H1 (cell line): ENCODE measurements around the gene CROT. TPM values are rescaled to one million over a fixed set of nuclear protein-coding genes. Genes with fewer than 3 reads are reported as not detected.

Source experiments
- CTCF ChIA-PET: fragments of 300-600 bp; sonication (Branson Sonifier 250); formaldehyde crosslinking; loops from one replicate; lab custom pipeline; 2021; ENCODE audit not compliant: partially characterized antibody; lab: Charles Lee
- POLR2A ChIA-PET: fragments of 300-600 bp; sonication (Branson Sonifier 250); formaldehyde crosslinking; loops from one replicate; lab custom pipeline; 2021; ENCODE audit warnings: inconsistent platforms; ENCODE audit not compliant: partially characterized antibody; lab: Charles Lee
- DNase-seq, 2 experiments: peaks; one replicate each; pipeline versions ENCODE4 v3.0.0 to v3.0.0-alpha.2; 2010 to 2022; ENCODE audit warnings: low spot score in 2 of 2, low read depth in 1 of 2, mixed read lengths in 1 of 2
- FAIRE-seq: peaks from 2 replicates; lab custom pipeline; 2011; peaks lifted over from hg19 to GRCh38; lab: Jason Lieb, UNC
- H2AFZ ChIP-seq: 2 replicates; pipeline ENCODE4 v1.8.1; 2012; ENCODE audit warnings: low read length, inconsistent platforms
- H2AK5ac ChIP-seq: 2 replicates; pipeline ENCODE4 v1.6.1; 2013; ENCODE audit warnings: low read depth, low read length
- H2BK120ac ChIP-seq: replicated peaks from 2 replicates; pipeline ENCODE3; 2013; ENCODE audit warnings: low read depth, low read length, inconsistent platforms
- H2BK12ac ChIP-seq: 2 replicates; pipeline ENCODE4 v1.6.1; 2013; ENCODE audit warnings: low read depth, low read length
- H2BK15ac ChIP-seq: 2 replicates; pipeline ENCODE4 v1.6.1; 2013; ENCODE audit warnings: low read length
- H2BK20ac ChIP-seq: 2 replicates; pipeline ENCODE4 v1.6.1; 2013; ENCODE audit warnings: low read length
- H2BK5ac ChIP-seq: 2 replicates; pipeline ENCODE4 v1.6.1; 2013; ENCODE audit warnings: low read depth, low read length
- H3K14ac ChIP-seq: 2 replicates; pipeline ENCODE4 v1.6.1; 2013; ENCODE audit warnings: inconsistent platforms; ENCODE audit not compliant: insufficient read length
- H3K18ac ChIP-seq: 2 replicates; pipeline ENCODE4 v1.6.1; 2013; ENCODE audit warnings: low read length; ENCODE audit errors: extremely low read depth
- H3K23ac ChIP-seq: 2 replicates; pipeline ENCODE4 v1.6.1; 2013; ENCODE audit warnings: inconsistent platforms; ENCODE audit not compliant: insufficient read length
- H3K23me2 ChIP-seq: 2 replicates; pipeline ENCODE4 v1.6.1; 2013; ENCODE audit warnings: low read depth, low read length
- H3K27ac ChIP-seq: 2 replicates; pipeline ENCODE4 v1.6.1; 2011; ENCODE audit warnings: low read depth, low read length, inconsistent platforms
- H3K27me3 ChIP-seq, 4 experiments: replicated peaks in 1 of 4; 1 replicate in 1 of 4; 2 replicates in 3 of 4; pipeline versions ENCODE4 v1.6.1 to v1.8.1; 2011 to 2013; ENCODE audit warnings: low read length in 3 of 4, mild to moderate bottlenecking in 3 of 4, inconsistent platforms in 2 of 4, mixed read lengths in 2 of 4, moderate library complexity in 1 of 4; ENCODE audit not compliant: control insufficient read depth in 3 of 4, insufficient read depth in 3 of 4; ENCODE audit errors: extremely low read depth in 1 of 4
- H3K36me3 ChIP-seq, 4 experiments: 2 replicates each; pipeline versions ENCODE4 v1.6.1 to v1.8.1; 2011 to 2013; ENCODE audit warnings: mild to moderate bottlenecking in 4 of 4, low read length in 3 of 4, moderate library complexity in 2 of 4, control low read depth in 1 of 4, inconsistent platforms in 1 of 4; ENCODE audit not compliant: insufficient read depth in 4 of 4, control insufficient read depth in 2 of 4
- H3K4ac ChIP-seq: replicated peaks from 2 replicates; pipeline ENCODE3; 2013; ENCODE audit warnings: low read length, low read depth, mixed read lengths, inconsistent platforms; ENCODE audit not compliant: insufficient read length
- H3K4me1 ChIP-seq, 4 experiments: replicated peaks in 1 of 4; 1 replicate in 1 of 4; 2 replicates in 3 of 4; pipeline versions ENCODE4 v1.6.1 to v1.8.1; 2011 to 2013; ENCODE audit warnings: low read length in 3 of 4, inconsistent platforms in 2 of 4, mixed read lengths in 1 of 4; ENCODE audit not compliant: insufficient read depth in 4 of 4, control insufficient read depth in 3 of 4
- H3K4me2 ChIP-seq, 2 experiments: 2 replicates each; pipeline versions ENCODE4 v1.6.1 to v1.8.1; 2011 to 2013; ENCODE audit warnings: low read depth in 2 of 2, low read length in 2 of 2, control low read depth in 1 of 2, inconsistent platforms in 1 of 2, mild to moderate bottlenecking in 1 of 2; ENCODE audit not compliant: insufficient read depth in 1 of 2
- H3K4me3 ChIP-seq, 4 experiments: fragments of 200-600, 300-600 bp in 1 of 4; sonication (generic), shearing (Covaris generic), sonication (Bioruptor Twin) in 1 of 4; 2 replicates each; pipeline versions ENCODE4 v1.5.1 to v1.8.1; 2011 to 2016; ENCODE audit warnings: low read length in 4 of 4, low read depth in 3 of 4, control low read depth in 2 of 4, inconsistent platforms in 2 of 4, mild to moderate bottlenecking in 2 of 4, mixed read lengths in 1 of 4, moderate library complexity in 1 of 4; ENCODE audit not compliant: insufficient read depth in 2 of 4; ENCODE audit errors: extremely low read depth in 1 of 4
- H3K56ac ChIP-seq: replicated peaks from 2 replicates; pipeline ENCODE3; 2013; ENCODE audit warnings: low read depth, mild to moderate bottlenecking, mixed read lengths, low read length, inconsistent platforms; ENCODE audit not compliant: insufficient read length
- H3K79me1 ChIP-seq: 2 replicates; pipeline ENCODE4 v1.6.1; 2013; ENCODE audit warnings: low read depth, low read length, control low read depth
- H3K79me2 ChIP-seq, 2 experiments: 2 replicates each; pipeline versions ENCODE4 v1.6.1 to v1.8.1; 2012 to 2013; ENCODE audit warnings: low read length in 2 of 2, mild to moderate bottlenecking in 2 of 2, inconsistent platforms in 1 of 2; ENCODE audit not compliant: insufficient read depth in 2 of 2, control insufficient read depth in 1 of 2
- H3K9ac ChIP-seq, 4 experiments: replicated peaks in 1 of 4; 1 replicate in 1 of 4; 2 replicates in 3 of 4; pipeline versions ENCODE4 v1.6.1 to v1.8.1; 2011 to 2013; ENCODE audit warnings: low read depth in 3 of 4, low read length in 3 of 4, control low read depth in 2 of 4, mild to moderate bottlenecking in 2 of 4, moderate library complexity in 2 of 4, inconsistent platforms in 1 of 4; ENCODE audit errors: extremely low read depth in 1 of 4
- H3K9me3 ChIP-seq, 2 experiments: 2 replicates each; pipeline versions ENCODE4 v1.6.1 to v1.8.1; 2012 to 2013; ENCODE audit warnings: mild to moderate bottlenecking in 2 of 2, moderate library complexity in 2 of 2, control low read depth in 1 of 2, inconsistent platforms in 1 of 2, low read depth in 1 of 2, low read length in 1 of 2, mixed read lengths in 1 of 2; ENCODE audit not compliant: insufficient read depth in 2 of 2
- H4K20me1 ChIP-seq, 2 experiments: replicated peaks in 1 of 2; 2 replicates each; pipeline versions ENCODE3 to v1.8.1; 2011 to 2013; ENCODE audit warnings: inconsistent platforms in 2 of 2, low read length in 2 of 2, mild to moderate bottlenecking in 1 of 2; ENCODE audit not compliant: insufficient read depth in 2 of 2, control insufficient read depth in 1 of 2
- H4K5ac ChIP-seq: 2 replicates; pipeline ENCODE4 v1.6.1; 2013; ENCODE audit warnings: low read length, low read depth, mixed read lengths, inconsistent platforms; ENCODE audit not compliant: insufficient read length
- H4K8ac ChIP-seq: 2 replicates; pipeline ENCODE4 v1.8.0; 2013; ENCODE audit warnings: mild to moderate bottlenecking, moderate library complexity, low read length, inconsistent platforms; ENCODE audit not compliant: insufficient read depth; ENCODE audit errors: extremely low read depth
- H4K91ac ChIP-seq: replicated peaks from 2 replicates; pipeline ENCODE3; 2013; ENCODE audit warnings: low read length, mixed read lengths, inconsistent platforms; ENCODE audit not compliant: insufficient read length
- BACH1 ChIP-seq: IDR thresholded peaks from 2 replicates; pipeline ENCODE4 v1.6.1; 2012; ENCODE audit warnings: low read length, improper control_type of control experiment
- CBX5 ChIP-seq: fragments of 300-800, 300-1000 bp; sonication (generic); IDR thresholded peaks from 2 replicates; pipeline ENCODE4 v1.7.1; 2016; ENCODE audit warnings: antibody characterized with exemption, low read length, low read depth
- CHD2 ChIP-seq: IDR thresholded peaks from 2 replicates; pipeline ENCODE4 v1.6.1; 2012; ENCODE audit warnings: low read length, improper control_type of control experiment
- CTBP2 ChIP-seq: IDR thresholded peaks from 2 replicates; pipeline ENCODE4 v1.7.0; 2011; ENCODE audit warnings: borderline replicate concordance, mild to moderate bottlenecking, moderate library complexity, mixed read lengths, low read length; ENCODE audit not compliant: insufficient read depth, insufficient read length
- EP300 ChIP-seq, 2 experiments: IDR thresholded peaks; 1 replicate in 1 of 2; 2 replicates in 1 of 2; pipeline ENCODE4 v1.6.1; 2011 to 2012; ENCODE audit warnings: low read depth in 2 of 2, low read length in 2 of 2, mild to moderate bottlenecking in 2 of 2, borderline replicate concordance in 1 of 2, inconsistent platforms in 1 of 2, moderate library complexity in 1 of 2
- EZH2 ChIP-seq: fragments of 200-600 bp; sonication (generic); IDR thresholded peaks from 2 replicates; pipeline ENCODE4 v1.7.1; 2012; ENCODE audit warnings: low read depth, mild to moderate bottlenecking, moderate library complexity, low read length, inconsistent platforms; ENCODE audit not compliant: severe bottlenecking
- GTF2F1 ChIP-seq: IDR thresholded peaks from 2 replicates; pipeline ENCODE4 v1.6.1; 2012; ENCODE audit warnings: low read depth, low read length, improper control_type of control experiment, borderline replicate concordance
- KDM1A ChIP-seq: fragments of 200-600, 300-600 bp; sonication (generic); IDR thresholded peaks from 2 replicates; pipeline ENCODE4 v1.7.1; 2016; ENCODE audit warnings: mild to moderate bottlenecking, low read length, borderline replicate concordance
- NANOG ChIP-seq: IDR thresholded peaks from 2 replicates; pipeline ENCODE4 v1.6.1; 2011; ENCODE audit warnings: low read length, low read depth, mild to moderate bottlenecking, inconsistent platforms; ENCODE audit not compliant: insufficient read depth, poor library complexity, severe bottlenecking
- NRF1 ChIP-seq: IDR thresholded peaks from 2 replicates; pipeline ENCODE4 v1.6.1; 2011; ENCODE audit warnings: mild to moderate bottlenecking, low read depth, low read length, improper control_type of control experiment
- PHF8 ChIP-seq: fragments of 200-600 bp; sonication (generic); conservative IDR thresholded peaks from 2 replicates; pipeline ENCODE4 v1.7.1; 2012; ENCODE audit warnings: low read depth, mild to moderate bottlenecking, inconsistent platforms, low read length, moderate library complexity
- POLR2A ChIP-seq, 2 experiments: IDR thresholded peaks; 1 replicate in 1 of 2; 2 replicates in 1 of 2; pipeline ENCODE4 v1.6.1; 2011; ENCODE audit warnings: low read depth in 2 of 2, low read length in 2 of 2, mild to moderate bottlenecking in 2 of 2; ENCODE audit errors: control extremely low read depth in 1 of 2
- RBBP5 ChIP-seq: IDR thresholded peaks from 2 replicates; pipeline ENCODE4 v1.7.1; 2012; ENCODE audit warnings: low read depth, mild to moderate bottlenecking, inconsistent platforms, low read length, moderate library complexity, borderline replicate concordance
- SIX5 ChIP-seq: IDR thresholded peaks from 2 replicates; pipeline ENCODE4 v1.6.1; 2011; ENCODE audit warnings: mild to moderate bottlenecking, low read depth, low read length
- SP2 ChIP-seq: IDR thresholded peaks from 2 replicates; pipeline ENCODE4 v1.6.1; 2012; ENCODE audit warnings: mild to moderate bottlenecking, low read length, inconsistent platforms
- WGBS, 2 experiments: shearing (Covaris generic) in 1 of 2; methylation state at CpG; one replicate each; pipeline versions ENCODE4 v1.1.6 to v1.1.7; 2013 to 2015; ENCODE audit warnings: low lambda C conversion rate in 2 of 2, mixed read lengths in 2 of 2, inconsistent platforms in 1 of 2, low coverage in 1 of 2, missing lambda C conversion rate in 1 of 2; ENCODE audit not compliant: insufficient replicate concordance in 2 of 2, insufficient coverage in 1 of 2, insufficient read length in 1 of 2; ENCODE audit errors: extremely low coverage in 1 of 2, missing lambda C conversion rate in 1 of 2; 5-methylcytosine and 5-hydroxymethylcytosine counted together
- polyA plus RNA-seq, 7 experiments: library from polyadenylated mRNA; depleted of rRNA in 3 of 7; stranded (reverse) in 5 of 7; unstranded in 2 of 7; fragments of >200 nt in 5 of 7; fragments of 200-250 nt in 2 of 7; gene quantifications; 1 replicate in 5 of 7; 2 replicates in 1 of 7; 4 replicates in 1 of 7; pipeline versions ENCODE4 v1.2.1 to v1.2.3, GENCODE V29; 2011 to 2013; ENCODE audit warnings: missing spikeins in 2 of 7, mixed read lengths in 2 of 7
- total RNA-seq: library from RNA; stranded (reverse); fragmentation: NEBNext Ultra II Directional; extraction: Animal tissue kit (Norgen Biotek cat#: 25700); gene quantifications from 2 replicates; pipeline ENCODE4 v1.2.1, GENCODE V29; 2021

The CROT gene
- total and polyA plus RNA-seq, 2 of the 8 experiments (the other 6 are each of a cell fraction or from before 2014, with no cell fraction given) = 2.2 to 5.6 TPM

GRCh38 chr7:87380905-87381304 lies 35.4 kb downstream of the CROT start:
- POLR2A ChIA-PET = no interaction called here
- CTCF ChIA-PET = no interaction called here
- no peaks in the 10 kb centered on the region for H3K23me2 ChIP-seq
- TF ChIP-seq CTBP2 = no peak
- TF ChIP-seq SIX5 = no peak
- no peak for TF ChIP-seq KDM1A
- TF ChIP-seq POLR2A (IDR thresholded peaks at IDR 0.05; ENCODE audit: control extremely low read depth in 1 of 2, low read depth in 2 of 2, low read length in 2 of 2) = no peak
- no peak for TF ChIP-seq NRF1
- TF ChIP-seq CBX5 = no peak
- no peak for TF ChIP-seq GTF2F1
- TF ChIP-seq BACH1 = no peak
- TF ChIP-seq EP300 (IDR thresholded peaks at IDR 0.05; ENCODE audit: borderline replicate concordance in 1 of 2, low read depth in 2 of 2, low read length in 2 of 2) = no peak
- TF ChIP-seq PHF8 = no peak
- no peak for TF ChIP-seq SP2
- TF ChIP-seq EZH2 = no peak
- TF ChIP-seq NANOG = no peak
- TF ChIP-seq CHD2 = no peak
- TF ChIP-seq RBBP5 = no peak

More at GRCh38 chr7:87380905-87381304, 35.4 kb downstream of the CROT start:
- Histone ChIP-seq H3K9me3 (0 out of 4 replicates have a peak, but pooled peaks cover 0 to 5% of the 10 kb centered on the region in 2 experiments), H3K27ac (no peak overlapping the region), H3K79me1 (no peaks in the 10 kb centered on the region), H4K8ac (no peak overlapping the region), H2AFZ (no peak overlapping the region), H2BK20ac (no peak overlapping the region), H2AK5ac (no peak overlapping the region), H2BK15ac (no peak overlapping the region), H3K18ac (no peak overlapping the region), H4K5ac (no peak overlapping the region), H3K14ac (no peak overlapping the region), H2BK5ac (no peak overlapping the region), H4K20me1 (no peaks in the 10 kb centered on the region), H3K56ac (no peak overlapping the region), H3K9ac (no peak overlapping the region), H3K79me2 (no peaks in the 10 kb centered on the region), H3K4me2 (no peak overlapping the region), H3K23ac (no peak overlapping the region), H3K4me1 (no peaks in the 10 kb centered on the region), H4K91ac (no peak overlapping the region), H3K27me3 (no peaks in the 10 kb centered on the region), H3K4me3 (no peak overlapping the region), H3K4ac (no peak overlapping the region), H3K36me3 (no peaks in the 10 kb centered on the region; a peak in 1 of 8 replicates), H2BK120ac (no peak overlapping the region), H2BK12ac (no peak overlapping the region)
- DNase-seq = no peak
- 92% methylated on average over 5 of the region's 5 CpGs; no CpG with 5 or more reads in 1 of the 2 experiments for WGBS, 2 experiments
- FAIRE-seq = no peak
